Measurements from ENCODE around the gene NMT1.

NMT1 gene

GRCh38 chr17:45086391-45086790 is 25.3 kb downstream of the NMT1 start:
- no peak for DNase-seq

- DNase-seq = no peak
Measured at GRCh38 chr17:45086865-45087503, 25.9 kb downstream of the NMT1 start.

GRCh38 chr17:45087504-45087975 is 26.4 kb downstream of the NMT1 start:
- DNase-seq = no peak

GRCh38 chr17:45087978-45088377 is 26.9 kb downstream of the NMT1 start:
- no peak for DNase-seq

- DNase-seq = no peak
Measured at GRCh38 chr17:45088741-45089140, 27.6 kb downstream of the NMT1 start.

GRCh38 chr17:45090711-45091110 is 29.6 kb downstream of the NMT1 start:
- DNase-seq = no peak

GRCh38 chr17:45091778-45092425 is 30.8 kb downstream of the NMT1 start:
- no peak for DNase-seq

GRCh38 chr17:45092911-45093430 is 31.9 kb downstream of the NMT1 start:
- DNase-seq = no peak

GRCh38 chr17:45093444-45094110 is 32.5 kb downstream of the NMT1 start:
- DNase-seq = no peak

- no peak for DNase-seq
Measured at GRCh38 chr17:45096141-45096540, 35.0 kb downstream of the NMT1 start.

GRCh38 chr17:45096926-45097325 is 35.8 kb downstream of the NMT1 start:
- no peak for DNase-seq

- DNase-seq = no peak
Measured at GRCh38 chr17:45098081-45098868, 37.2 kb downstream of the NMT1 start.

- DNase-seq = peak; percentile 71
Measured at GRCh38 chr17:45098869-45099616, 37.9 kb downstream of the NMT1 start.

- no peak for DNase-seq
Measured at GRCh38 chr17:45101546-45101882, 40.4 kb downstream of the NMT1 start.

GRCh38 chr17:45101883-45102811 is 41.0 kb downstream of the NMT1 start:
- DNase-seq = no peak

GRCh38 chr17:45102856-45103255 is 41.7 kb downstream of the NMT1 start:
- no peak for DNase-seq

- DNase-seq = no peak
Measured at GRCh38 chr17:45103269-45103795, 42.2 kb downstream of the NMT1 start.

GRCh38 chr17:45104029-45104428 is 42.9 kb downstream of the NMT1 start:
- DNase-seq = no peak

GRCh38 chr17:45104497-45104896 is 43.4 kb downstream of the NMT1 start:
- DNase-seq = no peak

- no peak for DNase-seq
Measured at GRCh38 chr17:45104907-45105624, 43.9 kb downstream of the NMT1 start.

Data from stimulated activated CD4-positive, alpha-beta T cell treated with anti-CD3 and anti-CD28 coated beads, Interleukin-12 subunit alpha, Interleukin-12 subunit beta, amount 100 ng/mL, for 4 hours (primary cell).